Measurements from ENCODE around the gene SFXN5.

SFXN5 gene

DNA sequence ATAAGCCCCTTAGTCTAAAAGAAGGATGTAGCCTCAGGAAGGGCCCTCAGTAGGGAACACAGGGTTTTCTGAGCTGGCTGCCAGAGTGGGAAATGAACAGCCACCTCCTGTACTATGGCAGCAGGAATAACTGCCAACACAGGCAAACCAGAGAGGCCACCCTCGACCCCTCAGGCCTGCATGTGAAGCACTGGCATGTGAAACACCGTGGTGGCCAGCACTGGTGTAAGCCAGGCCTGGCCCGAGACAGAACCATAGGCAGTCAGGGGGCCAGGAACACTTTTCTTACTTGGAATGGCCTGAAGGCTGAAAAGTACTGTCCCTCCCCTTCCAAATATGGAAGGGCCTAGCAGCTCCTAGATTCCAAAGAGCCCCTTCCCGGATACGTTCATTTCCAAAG, 28.2 kb downstream of the SFXN5 start:
- DNase-seq: no peak

DNA sequence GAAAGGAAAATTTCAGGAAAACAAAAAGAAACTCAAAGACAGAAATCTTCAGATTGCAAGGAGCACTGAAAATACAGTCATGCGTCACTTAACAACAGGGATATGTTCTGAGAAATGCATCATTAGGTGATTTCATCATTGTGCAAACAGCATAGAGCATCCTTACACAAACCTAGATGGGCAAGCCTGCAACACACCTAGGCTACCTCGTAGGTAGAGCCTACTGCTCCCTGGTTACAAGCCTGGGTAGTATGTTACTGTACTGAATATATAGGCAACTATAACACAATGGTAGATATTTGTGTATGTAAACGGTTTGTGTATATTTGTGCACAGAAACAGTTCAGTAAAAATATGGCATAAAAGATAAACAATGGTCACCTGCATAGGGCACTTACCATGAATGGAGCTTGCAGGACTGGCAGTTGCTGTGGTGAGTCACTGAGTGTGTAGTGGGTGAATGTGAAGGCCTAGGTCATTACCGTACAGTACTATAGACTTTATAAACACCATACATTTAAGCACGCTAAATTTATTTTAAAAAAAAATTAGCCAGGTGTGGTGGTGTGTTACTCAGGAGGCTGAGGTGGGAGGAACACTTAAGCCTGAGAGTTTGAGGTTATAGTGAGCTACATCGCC, 33.4 kb downstream of the SFXN5 start:
- no peak for DNase-seq

DNA sequence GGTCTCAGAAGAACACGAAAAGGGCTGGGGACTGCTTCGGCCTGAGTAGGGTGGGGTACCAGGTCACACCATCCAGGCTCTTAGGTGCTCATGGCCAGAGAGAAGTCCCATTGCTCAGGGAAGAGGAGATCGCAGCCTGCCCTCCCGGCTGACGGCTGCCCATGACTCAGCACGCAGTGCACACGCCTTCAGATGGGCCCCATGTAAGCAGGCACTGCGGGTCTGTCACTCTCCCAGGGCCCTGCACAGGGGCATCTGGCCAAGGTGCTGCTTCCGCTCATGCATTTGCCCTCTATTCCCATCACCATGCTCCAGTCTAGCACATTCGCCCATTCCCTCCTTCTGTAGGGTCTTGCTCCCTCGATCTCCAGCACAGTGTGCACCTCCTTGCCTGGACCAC, 34.7 kb downstream of the SFXN5 start:
- DNase-seq: no peak

DNA sequence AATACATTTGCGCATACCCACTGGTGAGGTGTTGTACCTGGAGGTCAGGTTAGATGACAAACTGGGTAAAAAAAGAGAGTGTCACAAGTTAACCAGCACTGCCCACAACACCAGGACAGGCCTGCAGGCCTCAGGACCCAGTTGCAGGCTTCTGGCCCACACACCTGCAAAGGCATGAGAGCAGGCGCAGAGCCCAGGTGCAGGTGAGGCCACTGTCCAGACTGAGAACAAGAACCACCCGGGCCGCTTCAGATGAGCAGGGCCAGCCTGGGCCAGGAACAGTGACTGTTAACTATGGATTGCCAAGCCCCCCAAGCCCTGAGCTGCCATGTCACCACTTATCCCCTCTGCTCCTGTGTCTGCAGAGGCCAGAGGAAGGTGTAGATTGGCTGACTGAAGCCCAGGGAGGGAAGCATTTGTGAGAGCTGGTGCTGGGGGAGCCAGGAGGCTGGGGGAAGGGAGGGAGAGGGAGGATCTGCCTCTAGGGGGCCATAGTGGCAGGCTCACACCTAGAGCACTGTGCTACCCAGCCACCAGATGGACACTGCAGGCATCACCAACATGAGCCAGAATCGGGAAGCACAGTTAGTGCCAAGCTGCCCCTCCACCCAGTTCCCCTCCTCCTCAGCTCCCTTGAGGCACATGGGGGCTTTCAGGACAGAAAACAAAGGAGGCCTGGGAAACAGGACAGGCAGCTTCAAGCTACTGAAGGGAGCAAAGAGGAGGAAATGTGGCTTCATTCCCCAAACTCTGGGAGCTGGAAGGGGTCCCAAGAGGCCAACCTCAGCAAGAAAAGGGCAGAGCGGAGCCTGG, 35.4 kb downstream of the SFXN5 start:
- peak in 1 of 2 experiments; percentile 14 for DNase-seq

DNA sequence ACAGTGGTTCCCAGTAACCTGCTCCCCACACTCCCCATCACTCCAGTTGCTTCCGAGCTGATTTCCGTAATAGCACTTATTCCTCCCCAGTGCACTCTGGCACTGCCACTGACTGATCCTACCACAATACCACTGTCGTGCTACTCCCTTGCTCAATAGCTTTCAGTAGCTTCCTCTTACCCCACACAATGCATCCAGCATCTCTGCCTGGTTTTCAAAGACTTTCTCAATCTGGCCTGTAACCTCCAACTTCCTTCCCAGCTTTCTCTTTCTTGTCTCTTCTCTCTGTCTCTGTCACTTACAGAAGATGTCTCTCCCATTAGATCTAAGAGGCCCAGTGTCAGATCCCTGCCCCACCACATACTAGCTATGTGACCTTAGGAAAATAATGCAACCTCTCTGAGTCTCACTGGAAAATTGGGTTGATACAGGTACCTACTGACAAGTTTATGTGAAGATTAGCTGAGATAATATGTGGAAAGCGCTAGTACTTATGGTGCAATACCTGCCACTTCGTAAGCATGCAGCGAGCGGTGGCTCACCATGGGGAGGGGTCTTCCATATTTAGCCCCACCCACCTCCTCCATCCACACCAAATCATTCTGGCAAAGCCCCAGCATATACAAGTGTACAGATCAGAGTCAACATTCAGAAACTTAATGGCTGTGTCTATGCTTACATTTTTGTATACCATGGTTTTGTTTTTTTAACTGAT, 36.7 kb downstream of the SFXN5 start:
- DNase-seq: no peak

DNA sequence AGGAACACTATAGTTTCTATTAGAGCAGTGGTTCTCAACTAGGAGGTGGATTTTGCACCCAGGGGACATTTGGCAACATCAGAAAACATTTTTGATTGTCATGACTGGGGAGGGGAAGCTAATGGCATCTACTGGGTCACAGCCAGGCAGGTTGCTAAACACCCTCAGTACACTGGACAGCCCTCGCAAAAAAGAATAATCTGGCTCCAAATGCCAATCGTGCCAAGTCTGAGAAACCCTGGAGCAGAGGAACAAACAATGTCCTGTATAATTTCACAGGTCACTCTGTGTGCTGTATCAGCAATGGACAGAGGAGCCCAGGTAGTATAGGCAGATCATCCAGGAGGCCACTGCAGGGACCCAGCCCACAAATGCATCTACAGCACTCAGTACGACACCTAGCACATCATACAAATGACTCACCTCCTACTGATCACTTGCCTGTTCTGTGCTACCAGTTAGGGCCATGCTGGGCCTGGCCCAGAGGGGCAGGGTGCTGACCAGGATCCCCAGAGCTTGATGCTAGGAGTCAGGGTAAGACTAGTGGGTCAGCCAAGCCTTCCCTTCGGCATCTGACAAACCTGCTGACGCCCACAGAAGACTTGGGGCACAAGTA, 37.6 kb downstream of the SFXN5 start:
- DNase-seq: no peak

DNA sequence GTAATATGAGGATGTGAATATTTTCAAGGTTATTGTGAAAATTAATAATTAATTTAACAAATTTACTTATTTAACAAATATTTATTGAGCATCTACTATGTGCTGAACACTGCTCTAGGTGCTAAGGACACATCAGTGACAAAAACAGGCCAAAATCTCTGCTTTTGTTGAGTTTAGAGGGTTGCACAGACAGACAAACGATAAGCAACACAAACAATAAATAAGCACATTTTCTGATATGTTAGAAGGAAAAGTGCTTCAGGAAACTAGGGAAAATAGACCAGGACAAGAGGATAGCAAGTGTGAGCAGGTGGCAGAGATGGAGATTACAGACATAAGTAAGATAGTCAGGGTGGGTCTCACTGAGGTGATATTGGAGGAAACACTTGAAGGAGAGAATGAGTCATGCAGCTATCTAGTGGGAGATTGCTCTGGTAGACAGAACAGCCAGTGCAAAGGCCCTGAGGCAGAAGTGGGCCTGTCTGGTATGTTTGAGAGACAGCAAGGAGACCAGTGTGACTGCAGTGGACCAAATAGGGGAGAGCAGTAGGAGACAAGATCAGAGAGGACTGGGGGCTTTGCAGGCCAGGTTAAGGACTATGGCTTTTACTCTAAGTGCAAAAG, 38.3 kb downstream of the SFXN5 start:
- no peak for DNase-seq

DNA sequence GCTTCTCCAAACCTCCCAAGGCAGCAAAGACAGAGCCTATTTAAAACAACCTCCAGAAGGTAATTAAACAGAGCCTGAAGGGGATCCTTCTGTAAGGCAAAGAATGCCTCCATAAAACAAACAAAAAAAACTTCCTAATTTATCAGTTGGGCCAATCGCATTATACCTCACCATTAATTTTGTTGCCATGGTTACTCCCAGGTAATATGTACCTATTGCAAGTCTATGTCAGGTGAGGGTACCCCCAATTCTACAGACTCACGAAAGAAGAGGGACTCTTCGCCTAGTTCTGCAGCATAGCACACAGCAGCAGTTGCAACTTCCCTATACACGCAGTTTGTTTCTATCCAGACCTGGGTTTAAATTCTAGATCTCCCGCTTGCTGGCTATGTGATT, 38.8 kb downstream of the SFXN5 start:
- no peak for DNase-seq

DNA sequence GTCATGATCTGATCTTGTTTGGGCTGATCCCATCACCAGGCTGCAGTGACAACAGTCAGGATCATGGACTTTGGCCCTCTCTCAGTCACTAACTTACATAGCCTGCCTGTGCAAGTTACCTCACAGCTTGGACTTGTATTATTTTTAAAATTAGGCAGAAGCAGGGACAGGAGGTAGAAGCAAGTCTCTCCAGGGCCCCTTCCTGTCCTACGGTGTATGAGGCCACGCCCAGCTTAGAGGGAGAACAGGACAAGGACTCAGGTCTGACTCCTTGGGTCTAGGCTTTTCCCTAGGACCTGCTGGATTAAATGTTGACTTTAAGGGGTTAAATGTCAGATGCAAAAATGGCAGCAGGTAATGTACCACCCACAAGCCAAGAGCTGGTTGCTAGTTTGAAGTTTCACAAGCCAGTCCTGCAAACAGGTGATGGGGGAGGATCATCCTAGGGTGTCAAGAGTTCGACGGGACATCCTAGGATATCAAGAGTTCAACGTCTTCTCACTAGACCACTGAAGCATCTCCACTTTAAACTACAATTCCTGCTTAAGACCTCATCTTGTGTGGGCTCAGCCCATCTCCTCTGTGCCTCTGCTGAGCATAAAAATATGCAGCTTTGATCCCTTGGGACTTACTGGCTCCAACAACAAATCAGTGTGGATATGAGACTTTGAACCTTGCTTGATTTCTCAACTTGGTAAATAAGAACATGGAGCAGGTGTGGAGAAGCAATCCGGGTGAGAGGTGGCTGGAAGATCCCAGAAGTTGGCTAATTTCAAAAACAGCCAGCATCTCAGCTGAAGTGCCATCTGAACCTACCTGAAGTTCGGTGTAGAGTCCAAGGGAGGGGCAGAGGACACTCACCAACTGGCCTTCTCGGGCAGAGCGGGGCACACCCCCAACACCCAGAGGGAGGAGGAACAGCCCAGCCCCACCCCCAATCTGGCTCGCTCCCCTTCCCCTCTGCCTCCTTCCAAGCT, 39.5 kb downstream of the SFXN5 start:
- DNase-seq: no peak

DNA sequence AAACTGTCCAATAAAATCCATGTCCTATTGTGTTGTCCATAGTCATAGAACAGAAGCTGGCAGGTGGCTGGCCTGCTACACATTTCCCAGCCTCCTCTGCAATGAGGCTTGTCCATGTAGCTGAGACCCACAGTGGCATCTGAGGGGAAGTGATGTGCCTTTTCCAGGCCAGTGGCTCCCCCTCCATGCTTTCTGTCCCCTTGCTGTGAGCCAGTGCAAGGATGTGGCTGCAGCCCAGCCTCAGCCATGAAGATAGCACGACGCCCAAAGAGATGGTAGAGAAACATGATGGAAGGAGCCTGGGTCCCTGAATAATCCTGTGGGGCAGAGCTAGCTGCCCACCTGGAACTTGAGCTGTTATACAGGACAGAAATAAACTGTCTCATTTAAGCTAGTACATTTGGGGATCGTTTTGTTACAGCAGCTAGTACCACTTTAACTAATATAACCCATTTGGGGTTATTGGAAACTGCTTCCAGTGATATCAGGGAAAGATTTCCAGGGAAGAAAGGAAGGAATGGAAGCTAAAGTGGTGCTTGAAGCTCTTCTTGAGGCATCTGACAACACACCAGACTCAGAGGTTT, 40.3 kb downstream of the SFXN5 start:
- no peak for DNase-seq

DNA sequence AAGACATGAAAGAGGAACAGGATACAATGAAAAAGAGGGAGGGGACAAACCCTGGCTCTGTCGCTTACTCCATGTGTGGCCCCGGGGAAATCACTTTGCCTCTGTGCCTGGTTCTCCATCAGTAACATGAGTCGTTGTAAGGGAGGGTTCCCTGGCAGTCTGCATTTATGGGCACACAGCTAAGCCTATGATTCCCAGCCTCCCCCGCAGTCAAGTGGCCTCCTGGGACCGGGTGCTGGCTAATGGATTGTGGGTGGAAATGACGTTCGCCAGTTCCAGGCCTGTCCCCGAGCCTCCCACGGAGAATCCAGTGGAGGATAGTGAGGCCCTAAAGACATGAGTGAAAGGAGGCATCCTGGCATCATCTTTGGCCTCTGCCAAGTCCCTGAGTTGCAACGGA, 42.7 kb downstream of the SFXN5 start:
- DNase-seq: peak in 1 of 2 experiments; percentile 55

DNA sequence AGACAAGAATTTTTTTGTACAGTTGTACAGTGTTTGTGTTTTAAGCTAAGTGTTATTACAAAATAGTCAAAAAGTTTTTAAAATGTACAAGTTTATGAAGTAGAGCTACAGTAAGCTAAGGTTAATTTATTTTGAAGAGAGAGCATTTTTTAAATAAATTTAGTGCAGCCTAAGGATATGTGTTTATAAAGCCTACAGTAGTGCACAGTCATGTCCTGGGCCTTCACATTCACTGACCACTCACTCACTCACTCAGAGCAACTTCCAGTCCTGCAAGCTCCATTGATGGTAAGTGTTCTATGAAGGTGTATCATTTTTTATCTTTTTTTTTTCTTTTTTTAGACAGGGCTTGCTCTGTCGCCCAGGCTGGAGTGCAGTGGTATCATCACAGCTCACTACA, 44.2 kb downstream of the SFXN5 start:
- DNase-seq: no peak

DNA sequence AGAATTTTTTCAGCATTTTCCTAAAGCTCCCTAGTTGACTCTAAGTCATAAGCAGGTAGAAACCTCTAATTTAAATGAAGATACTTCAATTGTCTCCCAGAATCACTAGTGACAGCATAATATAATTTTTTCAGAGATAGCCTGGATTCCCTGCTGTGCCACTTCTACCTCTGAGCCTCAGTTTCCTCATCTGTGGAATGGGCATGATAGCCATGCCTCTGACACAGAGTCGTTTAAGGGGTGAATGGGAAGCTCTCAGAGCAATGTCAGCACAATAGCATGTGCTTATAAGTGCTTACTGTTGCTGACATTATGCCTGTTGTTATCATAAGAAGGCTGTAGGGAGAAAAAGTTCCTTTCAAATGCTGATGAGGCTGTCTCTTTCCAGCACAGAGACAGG, 48.0 kb downstream of the SFXN5 start:
- DNase-seq: no peak

DNA sequence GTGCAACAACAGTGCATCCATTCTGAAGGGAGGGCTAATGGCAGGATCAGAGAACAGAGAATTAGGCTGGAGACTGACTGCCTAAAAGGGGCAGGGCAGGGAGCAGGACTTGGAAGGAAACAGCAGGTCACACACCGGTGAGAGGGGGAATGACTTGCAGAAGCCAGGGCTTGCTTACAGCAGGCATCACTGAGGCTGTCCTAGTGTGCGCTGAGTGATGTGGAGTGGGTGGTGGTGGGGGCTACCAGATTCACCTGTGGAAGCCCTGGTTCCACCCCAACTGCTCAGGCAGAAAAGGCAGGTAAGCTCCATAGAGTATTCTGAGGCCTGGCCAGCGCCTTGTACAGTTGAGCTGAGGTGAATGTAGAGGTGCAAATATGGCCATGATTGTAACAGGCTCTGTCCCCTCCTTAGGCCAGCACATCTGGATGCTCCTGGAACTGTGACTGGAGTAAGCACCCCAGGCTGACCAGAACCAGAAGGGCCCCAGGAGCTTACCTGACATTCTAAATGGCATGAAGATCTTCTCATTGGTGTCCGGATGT, 49.4 kb downstream of the SFXN5 start:
- DNase-seq: no peak

DNA sequence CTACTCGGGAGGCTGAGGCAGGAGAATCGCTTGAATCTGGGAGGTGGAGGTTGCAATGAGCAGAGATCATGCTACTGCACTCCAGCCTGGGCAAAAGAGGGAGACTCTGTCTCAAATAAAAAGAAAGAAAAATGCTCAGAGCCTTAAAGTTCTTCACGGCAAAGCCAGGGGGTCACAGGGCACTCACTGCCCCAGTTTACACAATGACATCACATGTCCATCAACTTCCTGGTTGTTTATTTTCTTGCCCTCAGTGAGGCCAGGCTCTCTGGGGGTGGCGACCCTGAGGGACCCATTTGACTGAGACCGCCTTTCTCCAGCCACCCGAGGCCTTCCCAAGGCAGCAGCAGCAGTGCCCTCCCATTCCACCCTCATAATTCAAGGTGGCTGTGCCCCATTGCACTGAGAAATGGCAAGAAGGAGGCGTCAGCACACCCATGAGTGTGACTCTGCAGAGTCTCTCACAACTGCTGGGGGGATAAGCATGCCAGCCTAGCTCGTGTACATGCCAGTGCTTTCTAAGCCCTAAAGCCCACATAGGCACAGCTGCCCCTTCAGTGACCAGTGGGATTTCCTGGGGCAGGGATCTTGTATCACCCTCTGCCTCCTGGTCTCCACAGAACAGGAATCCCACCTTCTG, 50.0 kb downstream of the SFXN5 start:
- DNase-seq: no peak

DNA sequence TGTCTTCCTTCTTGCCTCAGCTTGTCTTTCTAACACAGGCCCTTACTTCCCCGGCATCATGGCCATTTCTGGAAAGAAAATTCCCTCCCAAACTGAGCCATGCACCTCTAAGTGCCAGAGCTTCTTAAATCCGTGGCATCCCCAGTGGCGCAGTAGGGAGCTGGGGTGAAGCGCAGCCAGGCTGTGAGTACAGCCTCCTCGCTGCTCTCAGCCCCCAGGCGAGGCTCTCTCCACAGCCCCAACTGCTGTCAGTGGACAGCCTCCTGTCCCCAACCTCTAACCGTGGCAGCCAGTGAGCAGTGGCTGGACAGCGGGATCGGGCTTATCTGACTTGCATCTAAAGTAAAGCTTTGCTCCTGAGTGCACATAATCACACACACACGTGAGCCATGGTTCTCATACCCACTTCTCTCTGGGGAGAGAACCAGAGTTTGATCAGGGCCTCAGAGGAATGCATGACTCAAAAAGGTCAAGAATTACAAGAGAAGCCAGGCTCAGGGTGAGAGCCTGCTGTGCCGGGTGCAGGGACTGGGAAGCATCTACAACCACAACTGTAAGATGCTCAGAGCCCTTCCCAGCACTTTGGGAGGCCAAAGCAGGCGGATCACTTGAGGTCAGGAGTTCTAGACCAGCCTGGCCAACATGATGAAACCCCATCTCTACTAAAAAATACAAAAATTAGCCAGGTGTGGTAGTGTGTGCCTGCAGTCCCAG, 50.7 kb downstream of the SFXN5 start:
- DNase-seq: no peak

DNA sequence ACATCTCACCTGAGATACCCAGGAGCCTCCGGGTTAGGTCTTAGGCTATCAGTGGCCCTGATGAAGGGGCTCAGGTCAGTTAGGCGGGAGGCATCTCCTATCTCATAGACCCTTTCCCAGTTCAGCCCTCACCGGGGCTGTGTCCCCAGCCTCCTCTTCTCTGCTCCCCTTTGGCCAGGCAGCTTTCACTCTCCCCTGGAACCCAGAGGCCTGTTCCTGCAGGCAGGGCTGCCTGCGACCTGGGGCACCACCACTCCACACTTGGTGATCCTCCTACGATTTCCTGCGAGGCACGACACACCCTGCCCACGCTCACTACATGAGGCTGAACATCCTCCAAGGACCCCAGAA, 51.2 kb downstream of the SFXN5 start:
- DNase-seq: no peak

DNA sequence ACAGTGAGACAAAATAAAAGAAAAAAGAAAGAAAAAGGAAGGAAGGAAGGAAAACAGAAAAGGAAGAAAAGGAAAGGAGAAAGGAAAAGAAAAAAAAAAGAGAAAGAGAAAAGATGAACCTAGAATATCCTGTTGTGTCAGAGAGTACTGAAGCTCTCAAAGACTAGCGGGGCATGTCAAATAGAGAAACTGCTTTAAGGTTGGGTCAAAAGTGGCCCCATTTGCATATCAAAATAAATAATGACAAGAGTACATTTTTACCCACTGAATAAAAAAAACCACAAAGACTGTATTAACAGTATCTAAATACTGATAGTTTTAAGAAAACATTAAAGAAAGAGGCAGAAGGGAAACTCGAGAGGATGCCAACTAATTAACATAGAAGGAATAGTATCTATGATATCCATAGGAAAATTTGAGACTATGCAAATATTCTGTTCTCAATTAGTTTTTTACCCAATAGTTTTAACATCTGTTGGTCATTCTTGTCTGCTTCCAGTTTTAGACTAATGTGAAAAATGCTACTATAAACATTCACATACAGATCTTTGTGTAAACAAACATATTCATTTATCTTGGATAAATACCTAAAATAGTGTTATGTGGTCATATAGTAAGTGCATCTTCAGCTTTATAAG, 53.2 kb downstream of the SFXN5 start:
- DNase-seq: no peak

DNA sequence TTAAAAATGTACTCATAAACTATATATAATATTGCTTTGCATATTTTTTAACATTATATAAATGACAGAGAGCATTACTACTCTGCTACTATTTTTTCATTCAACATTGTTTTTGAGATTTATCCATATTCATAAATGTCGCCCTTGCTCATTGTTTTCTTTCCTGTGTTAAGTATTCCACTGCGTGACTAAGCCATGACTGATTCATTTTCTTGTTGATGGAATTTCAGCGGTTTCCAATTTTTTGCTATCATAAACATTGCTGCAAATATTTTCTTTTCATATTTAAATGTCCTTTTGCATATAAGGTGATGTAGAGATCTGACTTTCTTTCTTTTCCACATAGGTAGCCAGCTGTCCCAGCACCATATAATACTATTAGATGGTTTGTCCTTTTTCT, 57.6 kb downstream of the SFXN5 start:
- no peak for DNase-seq
